22Rv1 (cell line): ENCODE results near the gene PCDHB15.
"Not testable (repeated sequence)": the region's sequence is repeated elsewhere in the genome, so short reads cannot be mapped to it uniquely, and the experiment has no call there.

ENCODE experiments used
- CTCF ChIP-seq: fragments of 450-650 bp; IDR thresholded peaks from 2 replicates; pipeline ENCODE4 v1.5.1; 2017; ENCODE audit warnings: mild to moderate bottlenecking
- ZFX ChIP-seq: fragments of 450-650 bp; IDR thresholded peaks from 2 replicates; pipeline ENCODE4 v1.6.1; 2017; ENCODE audit warnings: antibody characterized with exemption, borderline replicate concordance

- not testable (repeated sequence) for TF ChIP-seq CTCF, ZFX
Observed at GRCh38 chr5:141216035-141216434, 29.2 kb upstream of the PCDHB15 start.
